PFSK-1 (cell line): ENCODE measurements around the gene TMEM174.

Experiments
- FOXP2 ChIP-seq: optimal IDR thresholded peaks from 2 replicates; pipeline ENCODE3; 2011; ENCODE audit warnings: borderline replicate concordance, control low read depth, inconsistent platforms; ENCODE audit not compliant: insufficient read depth; ENCODE audit errors: extremely low read length, extremely low read depth
- POLR2AphosphoS5 ChIP-seq: IDR thresholded peaks from 2 replicates; pipeline ENCODE4 v1.6.1; 2012; ENCODE audit warnings: low read depth, mild to moderate bottlenecking, control low read depth, low read length, moderate library complexity
- SIN3A ChIP-seq: IDR thresholded peaks from 2 replicates; pipeline ENCODE4 v1.6.1; 2012; ENCODE audit warnings: mild to moderate bottlenecking, low read length, moderate library complexity, borderline replicate concordance; ENCODE audit not compliant: insufficient read depth
- TAF1 ChIP-seq: IDR thresholded peaks from 2 replicates; pipeline ENCODE4 v1.6.1; 2012; ENCODE audit warnings: low read length, control low read depth, borderline replicate concordance; ENCODE audit not compliant: insufficient read depth
- TF ChIP-seq, protein P1 (sequence below), 2 experiments: IDR thresholded peaks; 2 replicates each; pipeline versions ENCODE4 v1.6.1 to v1.8.0; 2011 to 2012; ENCODE audit warnings: low read depth in 2 of 2, low read length in 2 of 2, control low read depth in 1 of 2, inconsistent platforms in 1 of 2, mild to moderate bottlenecking in 1 of 2, moderate library complexity in 1 of 2; ENCODE audit not compliant: insufficient read depth in 1 of 2

DNA sequence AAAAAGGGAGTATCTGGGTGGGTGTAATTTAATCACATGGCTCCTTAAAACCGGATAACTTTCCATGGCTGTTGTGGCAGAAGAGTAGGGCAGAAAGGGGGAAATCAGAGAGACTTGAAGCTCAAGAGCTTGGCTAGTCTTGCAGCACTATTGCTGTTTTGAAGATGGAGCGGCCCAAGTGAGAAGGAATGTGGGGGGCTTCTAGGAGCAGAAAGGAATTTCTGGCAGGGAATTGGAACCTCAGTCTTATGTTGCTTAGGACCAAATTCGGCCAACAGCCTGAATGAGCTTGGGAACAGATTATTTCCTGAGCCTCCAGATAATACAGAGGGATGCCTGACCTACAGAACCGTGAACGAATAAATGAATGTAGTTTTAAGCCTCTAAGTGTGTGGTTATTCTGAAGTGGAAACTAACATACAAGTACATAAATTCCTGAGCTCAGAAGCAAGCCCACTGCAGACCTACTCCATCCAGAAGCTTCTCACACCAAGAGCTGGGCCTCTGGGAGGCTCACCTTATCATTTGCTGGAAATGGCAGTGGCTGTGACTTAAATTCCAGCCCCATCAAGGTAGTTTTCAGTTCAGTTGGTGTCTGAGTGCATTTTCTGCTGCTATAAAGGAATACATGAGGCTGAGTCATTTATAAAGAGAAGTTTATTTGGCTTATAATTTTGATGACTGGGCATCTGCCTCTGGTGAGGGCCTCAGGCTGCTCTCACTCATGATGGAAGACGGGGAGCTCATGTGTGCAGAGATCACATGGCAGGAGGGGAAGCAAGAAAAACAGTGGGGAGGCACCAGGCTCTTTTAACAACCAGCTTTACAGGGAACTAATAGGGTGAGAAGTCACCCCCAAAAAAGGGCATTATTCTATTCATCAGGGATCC lies 15.3 kb upstream of the TMEM174 start:
- no peak for TF ChIP-seq POLR2AphosphoS5
- no peak for TF ChIP-seq TAF1
- TF ChIP-seq SIN3A, result no peak
- TF ChIP-seq, protein P1, sequence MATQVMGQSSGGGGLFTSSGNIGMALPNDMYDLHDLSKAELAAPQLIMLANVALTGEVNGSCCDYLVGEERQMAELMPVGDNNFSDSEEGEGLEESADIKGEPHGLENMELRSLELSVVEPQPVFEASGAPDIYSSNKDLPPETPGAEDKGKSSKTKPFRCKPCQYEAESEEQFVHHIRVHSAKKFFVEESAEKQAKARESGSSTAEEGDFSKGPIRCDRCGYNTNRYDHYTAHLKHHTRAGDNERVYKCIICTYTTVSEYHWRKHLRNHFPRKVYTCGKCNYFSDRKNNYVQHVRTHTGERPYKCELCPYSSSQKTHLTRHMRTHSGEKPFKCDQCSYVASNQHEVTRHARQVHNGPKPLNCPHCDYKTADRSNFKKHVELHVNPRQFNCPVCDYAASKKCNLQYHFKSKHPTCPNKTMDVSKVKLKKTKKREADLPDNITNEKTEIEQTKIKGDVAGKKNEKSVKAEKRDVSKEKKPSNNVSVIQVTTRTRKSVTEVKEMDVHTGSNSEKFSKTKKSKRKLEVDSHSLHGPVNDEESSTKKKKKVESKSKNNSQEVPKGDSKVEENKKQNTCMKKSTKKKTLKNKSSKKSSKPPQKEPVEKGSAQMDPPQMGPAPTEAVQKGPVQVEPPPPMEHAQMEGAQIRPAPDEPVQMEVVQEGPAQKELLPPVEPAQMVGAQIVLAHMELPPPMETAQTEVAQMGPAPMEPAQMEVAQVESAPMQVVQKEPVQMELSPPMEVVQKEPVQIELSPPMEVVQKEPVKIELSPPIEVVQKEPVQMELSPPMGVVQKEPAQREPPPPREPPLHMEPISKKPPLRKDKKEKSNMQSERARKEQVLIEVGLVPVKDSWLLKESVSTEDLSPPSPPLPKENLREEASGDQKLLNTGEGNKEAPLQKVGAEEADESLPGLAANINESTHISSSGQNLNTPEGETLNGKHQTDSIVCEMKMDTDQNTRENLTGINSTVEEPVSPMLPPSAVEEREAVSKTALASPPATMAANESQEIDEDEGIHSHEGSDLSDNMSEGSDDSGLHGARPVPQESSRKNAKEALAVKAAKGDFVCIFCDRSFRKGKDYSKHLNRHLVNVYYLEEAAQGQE (IDR thresholded peaks at IDR 0.05; ENCODE audit: insufficient read depth in 1 of 2, low read depth in 2 of 2, low read length in 2 of 2), result no peak
- no peak for TF ChIP-seq FOXP2
